Stomach smooth muscle (tissue), 2 donors: ENCODE results near the gene CCDC40.

ENCODE experiments used
- H3K27ac ChIP-seq: one replicate; pipeline ENCODE4 v1.7.0; 2013; ENCODE audit warnings: mild to moderate bottlenecking, low read length, inconsistent platforms
- H3K27me3 ChIP-seq, 2 donors: one replicate each; pipeline ENCODE4 v1.7.0; 2013; ENCODE audit warnings: low read length in 2 of 2; ENCODE audit not compliant: insufficient read depth in 2 of 2, control insufficient read depth in 1 of 2
- H3K36me3 ChIP-seq, 2 donors: one replicate each; pipeline ENCODE4 v1.7.0; 2013; ENCODE audit warnings: low read length in 2 of 2; ENCODE audit not compliant: control insufficient read depth in 2 of 2, insufficient read depth in 2 of 2
- H3K4me1 ChIP-seq: one replicate; pipeline ENCODE4 v1.7.0; 2013; ENCODE audit warnings: low read length; ENCODE audit not compliant: control insufficient read depth, insufficient read depth
- H3K4me3 ChIP-seq, 2 donors: one replicate each; pipeline ENCODE4 v1.7.0; 2013; ENCODE audit warnings: low read length in 2 of 2
- H3K9ac ChIP-seq, 2 donors: one replicate each; pipeline ENCODE4 v1.7.0; 2013; ENCODE audit warnings: low read length in 2 of 2, mild to moderate bottlenecking in 1 of 2
- H3K9me3 ChIP-seq, 2 donors: one replicate each; pipeline ENCODE4 v1.7.0; 2013; ENCODE audit warnings: low read length in 2 of 2; ENCODE audit not compliant: control insufficient read depth in 2 of 2
- donor health status: healthy.
- donor health status: Pancreatic carcinoma.

CCDC40 gene

DNA sequence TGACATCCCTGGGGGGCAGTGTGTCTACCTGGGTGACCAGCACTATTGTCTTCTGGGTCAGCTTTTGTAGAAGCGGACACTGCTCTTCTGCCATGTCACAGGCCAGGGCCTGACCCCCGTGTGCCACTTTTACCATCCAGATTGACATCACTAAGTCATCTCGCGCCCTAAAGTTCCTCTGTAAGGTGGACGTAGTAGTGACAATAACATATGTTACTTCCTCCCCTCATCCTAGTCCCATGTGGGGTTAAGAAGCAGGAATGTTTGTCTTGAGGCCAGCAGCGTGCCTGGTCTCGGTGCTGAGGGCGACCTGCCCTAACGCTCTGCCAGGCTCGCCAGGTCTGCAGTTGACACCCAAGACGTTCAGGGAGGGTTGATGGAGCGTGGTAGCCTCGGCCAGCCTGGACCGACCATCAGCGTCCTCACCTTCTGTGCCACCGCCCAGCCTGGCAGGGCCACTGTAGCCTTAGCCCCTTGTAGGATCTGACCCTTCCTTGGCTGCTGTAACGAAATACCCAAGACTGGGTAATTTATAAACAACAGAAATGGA is 85.7 kb downstream of the CCDC40 start:
- no peak overlapping the region for H3K4me3 ChIP-seq
- no peak overlapping the region for H3K27ac ChIP-seq
- no peaks in the 10 kb centered on the region for H3K9me3 ChIP-seq
- no peak overlapping the region for H3K9ac ChIP-seq
- H3K36me3 ChIP-seq = peaks cover 0 to 3% of the 10 kb centered on the region in 2 donors
- H3K4me1 ChIP-seq = no peaks in the 10 kb centered on the region
- H3K27me3 ChIP-seq = peaks cover 7% of the 10 kb centered on the region in 2 donors

- Histone ChIP-seq H3K27me3 (peaks cover 7% of the 10 kb centered on the region in 2 donors), H3K4me1 (no peaks in the 10 kb centered on the region), H3K9me3 (no peaks in the 10 kb centered on the region), H3K4me3 (no peak overlapping the region), H3K36me3 (peaks cover 0 to 3% of the 10 kb centered on the region in 2 donors), H3K27ac (no peak overlapping the region), H3K9ac (no peak overlapping the region)
Observed at GRCh38 chr17:80122926-80123505, 86.6 kb downstream of the CCDC40 start.

DNA sequence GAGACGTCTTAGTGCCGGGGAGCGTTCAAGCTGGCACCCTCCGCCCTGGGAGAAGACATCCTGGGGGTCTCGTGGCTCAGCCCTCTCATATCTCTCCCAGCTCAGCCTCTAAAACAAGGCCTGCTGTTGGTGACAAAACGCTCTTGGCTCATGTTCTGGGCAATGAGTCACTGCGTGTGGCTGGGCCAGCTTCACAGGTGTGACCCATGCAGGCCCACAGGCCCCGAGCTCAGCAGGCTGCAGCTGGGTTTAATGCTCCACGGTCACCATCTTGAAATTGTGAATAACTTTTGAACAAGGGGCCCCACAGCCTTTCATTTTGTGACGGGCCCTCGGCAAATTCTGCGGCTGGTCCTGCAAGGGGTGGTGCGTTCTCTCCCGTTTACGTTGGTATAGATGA is 87.3 kb downstream of the CCDC40 start:
- H3K4me3 ChIP-seq = no peak overlapping the region
- no peak overlapping the region for H3K9ac ChIP-seq
- H3K27ac ChIP-seq = no peak overlapping the region
- H3K4me1 ChIP-seq = no peaks in the 10 kb centered on the region
- peaks cover 0 to under 1% of the 10 kb centered on the region in 2 donors for H3K36me3 ChIP-seq
- H3K9me3 ChIP-seq = no peaks in the 10 kb centered on the region
- H3K27me3 ChIP-seq = peaks cover 7% of the 10 kb centered on the region in 2 donors

GRCh38 chr17:80124351-80124981 is 88.0 kb downstream of the CCDC40 start:
- H3K36me3 ChIP-seq = no peaks in the 10 kb centered on the region
- H3K27me3 ChIP-seq = peaks cover 7% of the 10 kb centered on the region in 2 donors
- no peaks in the 10 kb centered on the region for H3K9me3 ChIP-seq
- H3K27ac ChIP-seq = no peak overlapping the region
- no peak overlapping the region for H3K9ac ChIP-seq
- no peaks in the 10 kb centered on the region for H3K4me1 ChIP-seq
- H3K4me3 ChIP-seq = no peak overlapping the region

GRCh38 chr17:80125656-80126448 is 89.4 kb downstream of the CCDC40 start:
- no peaks in the 10 kb centered on the region for H3K36me3 ChIP-seq
- no peak overlapping the region for H3K4me3 ChIP-seq
- H3K27ac ChIP-seq = no peak overlapping the region
- H3K9me3 ChIP-seq = no peaks in the 10 kb centered on the region
- no peaks in the 10 kb centered on the region for H3K4me1 ChIP-seq
- peaks cover 7% of the 10 kb centered on the region in 2 donors for H3K27me3 ChIP-seq
- no peak overlapping the region for H3K9ac ChIP-seq

- H3K4me1 ChIP-seq = no peaks in the 10 kb centered on the region
- no peaks in the 10 kb centered on the region for H3K36me3 ChIP-seq
- H3K9ac ChIP-seq = no peak overlapping the region
- H3K27ac ChIP-seq = no peak overlapping the region
- H3K9me3 ChIP-seq = no peaks in the 10 kb centered on the region
- H3K27me3 ChIP-seq = peaks cover 7% of the 10 kb centered on the region in 2 donors
- H3K4me3 ChIP-seq = no peak overlapping the region
Observed at GRCh38 chr17:80126449-80126715, 89.9 kb downstream of the CCDC40 start.

- H3K36me3 ChIP-seq = peaks cover 7 to 11% of the 10 kb centered on the region in 2 donors
- no peak overlapping the region for H3K9ac ChIP-seq
- no peak overlapping the region for H3K27ac ChIP-seq
- H3K9me3 ChIP-seq = no peaks in the 10 kb centered on the region
- no peak overlapping the region for H3K4me3 ChIP-seq
- peaks cover 5 to 7% of the 10 kb centered on the region in 2 donors for H3K27me3 ChIP-seq
- no peaks in the 10 kb centered on the region for H3K4me1 ChIP-seq
Observed at GRCh38 chr17:80129006-80129565, 92.6 kb downstream of the CCDC40 start.

DNA sequence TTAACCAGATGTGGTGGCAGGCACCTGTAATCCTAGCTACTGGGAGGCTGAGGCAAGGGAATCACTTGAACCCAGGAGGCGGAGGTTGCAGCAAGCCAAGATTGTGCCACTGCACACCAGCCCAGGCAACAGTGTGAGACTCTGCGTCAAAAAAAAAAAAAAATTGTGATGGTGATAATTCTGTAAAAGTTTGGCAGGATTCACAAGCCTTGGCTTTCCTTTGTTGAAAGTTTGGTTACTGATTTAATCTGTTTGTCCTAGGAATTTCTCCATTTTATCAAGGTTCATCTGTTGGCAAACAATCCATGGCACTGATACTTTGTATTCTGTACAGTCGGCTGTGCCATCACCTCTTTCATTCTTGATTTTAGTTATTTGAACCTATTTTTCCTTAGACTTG is 94.5 kb downstream of the CCDC40 start:
- Histone ChIP-seq H3K4me1 (no peaks in the 10 kb centered on the region), H3K4me3 (no peak overlapping the region), H3K27ac (no peak overlapping the region), H3K9ac (no peak overlapping the region), H3K27me3 (peaks cover 2 to 3% of the 10 kb centered on the region in 2 donors), H3K9me3 (no peaks in the 10 kb centered on the region), H3K36me3 (peaks cover 14 to 26% of the 10 kb centered on the region in 2 donors)

GRCh38 chr17:80132906-80133625 is 96.6 kb downstream of the CCDC40 start:
- H3K27me3 ChIP-seq = no peaks in the 10 kb centered on the region
- no peak overlapping the region for H3K27ac ChIP-seq

DNA sequence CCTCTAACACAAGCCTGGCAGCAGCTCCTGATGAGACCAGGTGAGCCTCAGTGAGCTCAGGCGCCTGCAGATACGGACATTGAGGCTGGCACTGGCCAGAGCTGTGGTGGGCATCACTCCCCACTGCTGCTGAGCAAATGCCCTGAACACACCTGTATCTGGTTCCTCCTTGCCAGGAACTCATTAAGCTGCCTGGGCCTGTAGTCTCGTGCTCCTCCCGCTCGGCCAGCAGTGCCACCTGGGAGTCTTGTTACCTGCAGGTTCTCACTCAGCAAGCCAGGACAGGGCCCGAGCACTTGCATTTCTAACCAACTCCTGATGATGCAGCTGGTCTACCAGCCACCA is 97.2 kb downstream of the CCDC40 start:
- Histone ChIP-seq H3K27ac (no peak overlapping the region), H3K4me1 (no peaks in the 10 kb centered on the region), H3K9ac (no peak overlapping the region), H3K9me3 (no peaks in the 10 kb centered on the region), H3K4me3 (no peak overlapping the region), H3K36me3 (peaks cover 36 to 49% of the 10 kb centered on the region in 2 donors), H3K27me3 (no peaks in the 10 kb centered on the region)

More at GRCh38 chr17:80132906-80133625, 96.6 kb downstream of the CCDC40 start:
- H3K9ac ChIP-seq = no peak overlapping the region
- H3K4me1 ChIP-seq = no peaks in the 10 kb centered on the region
- H3K36me3 ChIP-seq = peaks cover 31 to 43% of the 10 kb centered on the region in 2 donors
- H3K4me3 ChIP-seq = no peak overlapping the region
- no peaks in the 10 kb centered on the region for H3K9me3 ChIP-seq
